CD4-positive, CD25-positive, alpha-beta regulatory T cell (primary cell): Measurements from ENCODE around the gene MYL10. TPM values are rescaled to one million over a fixed set of nuclear protein-coding genes. Genes with fewer than 3 reads are reported as not detected.

Experiments
- ATAC-seq, 2 donors: fragments of 150-1000 bp; cut with Tn5 transposase; one replicate each; pipeline ENCODE4 v1.10.0; 2021; ENCODE audit warnings: low read depth in 2 of 2, moderate number of reproducible peaks in 2 of 2, moderate library complexity in 1 of 2
- DNase-seq, 3 donors: peaks; one replicate each; pipeline versions ENCODE4 v3.0.0 to v3.0.0-alpha.2; 2012 to 2022; ENCODE audit warnings: mixed read lengths in 1 of 3
- H3K27ac ChIP-seq: one replicate; pipeline ENCODE4 v1.7.0; 2013; ENCODE audit warnings: mild to moderate bottlenecking, low read length; ENCODE audit not compliant: insufficient read depth, poor library complexity, severe bottlenecking
- H3K27me3 ChIP-seq: one replicate; pipeline ENCODE4 v1.7.0; 2013; ENCODE audit warnings: low read length; ENCODE audit not compliant: control insufficient read depth, insufficient read depth
- H3K36me3 ChIP-seq: one replicate; pipeline ENCODE4 v1.7.0; 2013; ENCODE audit warnings: mild to moderate bottlenecking, low read length, moderate library complexity; ENCODE audit not compliant: control insufficient read depth, insufficient read depth
- H3K4me1 ChIP-seq: 2 replicates; pipeline ENCODE4 v1.7.0; 2013; ENCODE audit warnings: mild to moderate bottlenecking, low read length; ENCODE audit not compliant: insufficient read depth, control insufficient read depth, poor library complexity, severe bottlenecking
- H3K4me3 ChIP-seq: one replicate; pipeline ENCODE4 v1.7.0; 2013; ENCODE audit warnings: low read depth, mild to moderate bottlenecking, low read length, moderate library complexity
- H3K9me3 ChIP-seq, 2 experiments: 1 replicate in 1 of 2; 2 replicates in 1 of 2; pipeline ENCODE4 v1.7.0; 2013; ENCODE audit warnings: low read length in 2 of 2, mild to moderate bottlenecking in 1 of 2, moderate library complexity in 1 of 2; ENCODE audit not compliant: control insufficient read depth in 2 of 2
- H3K27ac Mint-ChIP-seq, 3 donors: one replicate each; pipeline ENCODE4 v1.8.0; 2020 to 2022; ENCODE audit warnings: mild to moderate bottlenecking in 3 of 3, mixed read lengths in 3 of 3, moderate library complexity in 2 of 3
- H3K27me3 Mint-ChIP-seq: one replicate; pipeline ENCODE4 v1.8.0; 2022; ENCODE audit warnings: mild to moderate bottlenecking, mixed read lengths
- H3K36me3 Mint-ChIP-seq: one replicate; pipeline ENCODE4 v1.8.0; 2020; ENCODE audit warnings: mixed read lengths
- H3K4me1 Mint-ChIP-seq, 4 donors: one replicate each; pipeline ENCODE4 v1.8.0; 2020 to 2022; ENCODE audit warnings: mixed read lengths in 4 of 4, mild to moderate bottlenecking in 1 of 4
- H3K4me3 Mint-ChIP-seq, 4 donors: one replicate each; pipeline ENCODE4 v1.8.0; 2020 to 2022; ENCODE audit warnings: mild to moderate bottlenecking in 4 of 4, mixed read lengths in 4 of 4, moderate library complexity in 3 of 4
- H3K9me3 Mint-ChIP-seq, 7 donors: one replicate each; pipeline ENCODE4 v1.8.0; 2020 to 2022; ENCODE audit warnings: mixed read lengths in 7 of 7, mild to moderate bottlenecking in 3 of 7, moderate library complexity in 2 of 7
- polyA plus RNA-seq, 4 donors: library from polyadenylated mRNA; unstranded; fragments of 300-500 nt; fragmentation: Illumina TruSeq; gene quantifications; one replicate each; pipeline ENCODE4 v1.2.3, GENCODE V29; 2021
- total RNA-seq: library from RNA; stranded (reverse); gene quantifications from one replicate; pipeline ENCODE4 v1.2.3, GENCODE V29; 2022

The MYL10 gene
- total and polyA plus RNA-seq, 5 donors from 2014 or later = not detected

- Mint-ChIP-seq H3K9me3 (no peaks in the 10 kb centered on the region), H3K36me3 (no peaks in the 10 kb centered on the region), H3K4me3 (no peak overlapping the region), H3K27ac (no peak overlapping the region), H3K4me1 (no peaks in the 10 kb centered on the region), H3K27me3 (no peaks in the 10 kb centered on the region)
- DNase-seq (no peak), ATAC-seq (no peak)
- Histone ChIP-seq H3K36me3 (no peaks in the 10 kb centered on the region), H3K4me1 (no peaks in the 10 kb centered on the region), H3K27ac (no peak overlapping the region), H3K4me3 (no peak overlapping the region), H3K9me3 (no peaks in the 10 kb centered on the region), H3K27me3 (no peaks in the 10 kb centered on the region)
These were observed 4.7 kb downstream of the MYL10 start for GRCh38 chr7:101624246-101625001.

- Mint-ChIP-seq H3K27ac (no peak overlapping the region), H3K4me3 (no peak overlapping the region), H3K36me3 (no peaks in the 10 kb centered on the region), H3K27me3 (no peaks in the 10 kb centered on the region), H3K4me1 (no peaks in the 10 kb centered on the region), H3K9me3 (no peaks in the 10 kb centered on the region)
- Histone ChIP-seq H3K9me3 (no peaks in the 10 kb centered on the region), H3K27ac (no peak overlapping the region), H3K36me3 (no peaks in the 10 kb centered on the region), H3K4me1 (no peaks in the 10 kb centered on the region), H3K27me3 (no peaks in the 10 kb centered on the region), H3K4me3 (no peak overlapping the region)
- no peak for DNase-seq
- no peak for ATAC-seq
These were observed 6.4 kb downstream of the MYL10 start for GRCh38 chr7:101622609-101623173.

GRCh38 chr7:101620991-101621390 lies 8.1 kb downstream of the MYL10 start:
- Mint-ChIP-seq H3K36me3 (no peaks in the 10 kb centered on the region), H3K27ac (no peak overlapping the region), H3K9me3 (no peaks in the 10 kb centered on the region), H3K4me1 (no peaks in the 10 kb centered on the region), H3K27me3 (peaks cover 5% of the 10 kb centered on the region), H3K4me3 (no peak overlapping the region)
- H3K27ac ChIP-seq = no peak overlapping the region
- no peak for ATAC-seq
- H3K36me3 ChIP-seq = no peaks in the 10 kb centered on the region
- H3K9me3 ChIP-seq = no peaks in the 10 kb centered on the region
- DNase-seq = no peak
- H3K4me3 ChIP-seq = no peak overlapping the region
- H3K4me1 ChIP-seq = no peaks in the 10 kb centered on the region
- no peaks in the 10 kb centered on the region for H3K27me3 ChIP-seq

- DNase-seq = no peak
- H3K4me3 Mint-ChIP-seq = no peak overlapping the region
- no peak overlapping the region for H3K27ac ChIP-seq
These were observed 8.7 kb downstream of the MYL10 start for GRCh38 chr7:101620395-101620794.

GRCh38 chr7:101618916-101619315 lies 10.2 kb downstream of the MYL10 start:
- Mint-ChIP-seq H3K4me1 (no peaks in the 10 kb centered on the region), H3K4me3 (no peak overlapping the region), H3K36me3 (no peaks in the 10 kb centered on the region), H3K27ac (peak overlapping the region in 1 of 3 donors; percentile 85), H3K27me3 (peaks cover 5% of the 10 kb centered on the region), H3K9me3 (no peaks in the 10 kb centered on the region)
- no peaks in the 10 kb centered on the region for H3K27me3 ChIP-seq
- no peaks in the 10 kb centered on the region for H3K4me1 ChIP-seq
- DNase-seq (no peak), ATAC-seq (no peak)
- H3K27ac ChIP-seq = no peak overlapping the region
- no peaks in the 10 kb centered on the region for H3K36me3 ChIP-seq
- H3K4me3 ChIP-seq = no peak overlapping the region
- no peaks in the 10 kb centered on the region for H3K9me3 ChIP-seq

More at GRCh38 chr7:101620395-101620794, 8.7 kb downstream of the MYL10 start:
- no peaks in the 10 kb centered on the region for H3K4me1 Mint-ChIP-seq
- peaks cover 5% of the 10 kb centered on the region for H3K27me3 Mint-ChIP-seq
- H3K4me1 ChIP-seq = no peaks in the 10 kb centered on the region
- no peaks in the 10 kb centered on the region for H3K27me3 ChIP-seq
- H3K4me3 ChIP-seq = no peak overlapping the region
- no peak overlapping the region for H3K27ac Mint-ChIP-seq
- no peaks in the 10 kb centered on the region for H3K9me3 Mint-ChIP-seq
- no peak for ATAC-seq
- H3K36me3 ChIP-seq = no peaks in the 10 kb centered on the region
- H3K36me3 Mint-ChIP-seq = no peaks in the 10 kb centered on the region
- H3K9me3 ChIP-seq = no peaks in the 10 kb centered on the region

GRCh38 chr7:101618207-101618839 lies 10.8 kb downstream of the MYL10 start:
- no peak overlapping the region for H3K4me3 Mint-ChIP-seq
- H3K27ac Mint-ChIP-seq = no peak overlapping the region
- H3K9me3 Mint-ChIP-seq = no peaks in the 10 kb centered on the region
- peaks cover 5% of the 10 kb centered on the region for H3K27me3 Mint-ChIP-seq
- no peaks in the 10 kb centered on the region for H3K27me3 ChIP-seq
- no peak overlapping the region for H3K27ac ChIP-seq
- H3K4me3 ChIP-seq = no peak overlapping the region
- no peak for ATAC-seq
- no peaks in the 10 kb centered on the region for H3K4me1 ChIP-seq
- no peak for DNase-seq
- H3K9me3 ChIP-seq = no peaks in the 10 kb centered on the region
- H3K36me3 ChIP-seq = no peaks in the 10 kb centered on the region
- no peaks in the 10 kb centered on the region for H3K36me3 Mint-ChIP-seq
- no peaks in the 10 kb centered on the region for H3K4me1 Mint-ChIP-seq

GRCh38 chr7:101617451-101618206 lies 11.5 kb downstream of the MYL10 start:
- H3K27ac ChIP-seq = no peak overlapping the region
- peaks cover 5% of the 10 kb centered on the region for H3K27me3 Mint-ChIP-seq
- ATAC-seq (no peak), DNase-seq (no peak)
- no peak overlapping the region for H3K4me3 ChIP-seq
- H3K9me3 Mint-ChIP-seq = no peaks in the 10 kb centered on the region
- no peaks in the 10 kb centered on the region for H3K4me1 Mint-ChIP-seq
- H3K4me3 Mint-ChIP-seq = no peak overlapping the region
- no peaks in the 10 kb centered on the region for H3K36me3 Mint-ChIP-seq
- H3K27me3 ChIP-seq = no peaks in the 10 kb centered on the region
- no peaks in the 10 kb centered on the region for H3K36me3 ChIP-seq
- peak overlapping the region in 1 of 3 donors; percentile 31 for H3K27ac Mint-ChIP-seq
- no peaks in the 10 kb centered on the region for H3K9me3 ChIP-seq
- H3K4me1 ChIP-seq = no peaks in the 10 kb centered on the region
